ENCODE data around the gene SOX9.

SOX9 gene

GRCh38 chr17:72120642-72121163 is at the start of gene SOX9:
SOX9 (plus strand) TSS chr17:72121020; CDS start chr17:72121392, 372 bp downstream.
- peak; percentile 96 for DNase-seq

GRCh38 chr17:72071330-72071729 is 49.5 kb upstream of the SOX9 start:
- DNase-seq = no peak

GRCh38 chr17:72075995-72076677 is 44.7 kb upstream of the SOX9 start:
- DNase-seq = no peak

- no peak for DNase-seq
Observed at GRCh38 chr17:72076678-72077030, 44.2 kb upstream of the SOX9 start.

GRCh38 chr17:72077326-72077960 is 43.4 kb upstream of the SOX9 start:
- DNase-seq = no peak

GRCh38 chr17:72079700-72080099 is 41.1 kb upstream of the SOX9 start:
- DNase-seq = no peak

GRCh38 chr17:72087876-72088275 is 32.9 kb upstream of the SOX9 start:
- DNase-seq = no peak

GRCh38 chr17:72089453-72089987 is 31.3 kb upstream of the SOX9 start:
- DNase-seq = no peak

- DNase-seq = no peak
Observed at GRCh38 chr17:72090108-72090507, 30.7 kb upstream of the SOX9 start.

GRCh38 chr17:72092710-72093322 is 28.0 kb upstream of the SOX9 start:
- DNase-seq = no peak

- DNase-seq = no peak
Observed at GRCh38 chr17:72093707-72094106, 27.1 kb upstream of the SOX9 start.

GRCh38 chr17:72095316-72095715 is 25.5 kb upstream of the SOX9 start:
- no peak for DNase-seq

- DNase-seq = no peak
Observed at GRCh38 chr17:72097144-72097543, 23.7 kb upstream of the SOX9 start.

- DNase-seq = no peak
Observed at GRCh38 chr17:72099919-72100318, 20.9 kb upstream of the SOX9 start.

- peak; percentile 72 for DNase-seq
Observed at GRCh38 chr17:72100470-72100869, 20.4 kb upstream of the SOX9 start.

- DNase-seq = no peak
Observed at GRCh38 chr17:72101526-72101925, 19.3 kb upstream of the SOX9 start.

- no peak for DNase-seq
Observed at GRCh38 chr17:72102366-72102765, 18.5 kb upstream of the SOX9 start.

GRCh38 chr17:72104164-72104862 is 16.5 kb upstream of the SOX9 start:
- DNase-seq = no peak

GRCh38 chr17:72104863-72105234 is 16.0 kb upstream of the SOX9 start:
- DNase-seq = no peak

GRCh38 chr17:72107100-72107499 is 13.7 kb upstream of the SOX9 start:
- DNase-seq = no peak

GRCh38 chr17:72110231-72110941 is 10.4 kb upstream of the SOX9 start:
- DNase-seq = no peak

- DNase-seq = no peak
Observed at GRCh38 chr17:72110942-72111318, 9.9 kb upstream of the SOX9 start.

Measured in eye (tissue), 1 donor.